GM19351 (cell line): ENCODE measurements around the gene ZFP36.
"Not testable (repeated sequence)": the region's sequence is repeated elsewhere in the genome, so short reads cannot be mapped to it uniquely, and the experiment has no call there.

ENCODE experiments used
- ATAC-seq: cut with Tn5 transposase; IDR thresholded peaks from one replicate; pipeline ENCODE4 v1.9.1; 2021; ENCODE audit warnings: mild to moderate bottlenecking, moderate library complexity; ENCODE audit not compliant: unreplicated experiment

The ZFP36 gene, protein sequence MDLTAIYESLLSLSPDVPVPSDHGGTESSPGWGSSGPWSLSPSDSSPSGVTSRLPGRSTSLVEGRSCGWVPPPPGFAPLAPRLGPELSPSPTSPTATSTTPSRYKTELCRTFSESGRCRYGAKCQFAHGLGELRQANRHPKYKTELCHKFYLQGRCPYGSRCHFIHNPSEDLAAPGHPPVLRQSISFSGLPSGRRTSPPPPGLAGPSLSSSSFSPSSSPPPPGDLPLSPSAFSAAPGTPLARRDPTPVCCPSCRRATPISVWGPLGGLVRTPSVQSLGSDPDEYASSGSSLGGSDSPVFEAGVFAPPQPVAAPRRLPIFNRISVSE

GRCh38 chr19:39406656-39407409, at the start of gene ZFP36:
Gene ZFP36 (plus strand): TSS chr19:39406847. CDS start chr19:39406905, 58 bp downstream.
- no peak for ATAC-seq

DNA sequence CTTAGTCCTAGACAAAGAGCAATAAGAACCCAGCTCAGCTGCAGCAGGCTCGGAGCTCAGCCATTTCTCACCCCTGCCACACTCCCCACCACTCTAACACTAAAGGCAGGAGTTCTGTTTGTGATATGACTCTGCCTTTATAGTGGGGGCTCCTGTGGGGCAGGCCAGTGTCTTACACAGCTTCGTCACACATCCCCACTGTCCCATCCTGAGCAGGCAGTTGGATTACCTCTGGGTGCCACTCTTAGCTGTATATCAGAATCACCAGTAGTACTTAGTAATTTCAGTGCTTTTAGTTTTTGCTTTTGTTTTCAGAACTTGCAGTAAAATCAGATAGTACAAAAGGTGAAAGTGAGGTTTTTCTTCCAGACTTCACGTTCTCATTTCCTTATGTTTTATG, 47.6 kb upstream of the ZFP36 start:
- no peak for ATAC-seq

DNA sequence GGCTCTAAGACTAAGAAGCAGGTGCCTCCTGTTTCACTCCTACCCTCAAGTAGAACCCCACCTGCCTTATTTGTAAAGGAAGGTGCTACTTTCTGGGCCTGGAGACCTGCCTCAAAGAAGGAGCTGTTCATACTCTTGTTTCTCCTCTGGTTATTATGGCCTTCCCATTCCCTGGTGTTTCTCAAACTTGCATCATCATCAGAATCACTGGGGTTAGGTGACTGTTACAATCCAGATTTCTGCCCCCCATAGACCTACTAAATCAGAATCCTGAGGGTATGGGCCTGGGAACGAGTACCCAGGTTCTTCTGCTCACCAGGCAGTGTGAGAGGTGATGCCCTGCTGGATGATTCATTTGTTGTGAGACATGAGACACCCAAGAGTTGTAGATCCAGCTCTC, 46.0 kb upstream of the ZFP36 start:
- ATAC-seq: no peak

DNA sequence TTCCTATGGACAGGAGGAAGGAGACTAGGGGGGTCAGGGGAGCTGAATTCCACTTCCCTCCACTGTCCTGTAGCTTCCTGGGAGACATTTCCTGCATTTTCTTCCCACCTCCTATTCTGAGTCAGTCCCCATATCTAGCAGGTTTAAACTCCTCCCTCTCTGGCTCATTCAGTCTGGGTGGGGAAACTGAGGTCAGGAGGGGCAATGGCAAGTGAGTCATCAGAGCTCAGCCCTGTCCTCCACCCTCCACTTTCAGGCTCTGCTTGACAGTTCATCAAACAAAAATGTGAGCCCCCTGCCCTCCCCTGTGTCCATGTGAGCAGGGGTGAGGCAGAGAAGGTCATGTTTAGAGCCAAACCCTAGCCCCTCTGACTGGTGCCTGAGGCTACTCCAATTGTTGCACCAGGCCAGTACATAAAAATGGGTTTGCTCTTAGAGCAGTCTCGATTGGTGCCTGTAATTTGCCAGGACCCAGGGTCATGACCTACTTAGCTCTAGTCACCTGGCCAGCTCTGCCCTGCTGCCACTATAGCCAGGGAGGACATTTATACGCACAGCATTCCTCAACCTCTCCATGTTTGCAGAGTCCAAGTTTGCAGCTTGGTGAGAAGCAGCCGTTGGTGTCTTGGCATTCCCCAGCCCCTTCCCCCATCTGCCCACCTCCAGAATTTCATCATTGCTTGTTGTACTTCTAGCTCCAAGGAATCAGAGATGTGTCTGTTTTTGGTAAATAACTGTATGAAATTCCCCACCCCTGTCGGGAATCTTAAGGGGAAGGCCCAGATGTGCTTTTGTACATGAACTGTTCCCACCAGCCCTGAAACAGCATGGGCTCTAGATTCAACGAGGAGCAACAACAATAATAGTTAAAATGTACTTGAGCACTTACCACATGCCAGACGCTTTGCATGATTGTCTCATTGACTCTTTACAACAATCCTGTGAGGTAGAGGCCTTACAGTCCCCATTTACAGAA, 43.7 kb upstream of the ZFP36 start:
- no peak for ATAC-seq

DNA sequence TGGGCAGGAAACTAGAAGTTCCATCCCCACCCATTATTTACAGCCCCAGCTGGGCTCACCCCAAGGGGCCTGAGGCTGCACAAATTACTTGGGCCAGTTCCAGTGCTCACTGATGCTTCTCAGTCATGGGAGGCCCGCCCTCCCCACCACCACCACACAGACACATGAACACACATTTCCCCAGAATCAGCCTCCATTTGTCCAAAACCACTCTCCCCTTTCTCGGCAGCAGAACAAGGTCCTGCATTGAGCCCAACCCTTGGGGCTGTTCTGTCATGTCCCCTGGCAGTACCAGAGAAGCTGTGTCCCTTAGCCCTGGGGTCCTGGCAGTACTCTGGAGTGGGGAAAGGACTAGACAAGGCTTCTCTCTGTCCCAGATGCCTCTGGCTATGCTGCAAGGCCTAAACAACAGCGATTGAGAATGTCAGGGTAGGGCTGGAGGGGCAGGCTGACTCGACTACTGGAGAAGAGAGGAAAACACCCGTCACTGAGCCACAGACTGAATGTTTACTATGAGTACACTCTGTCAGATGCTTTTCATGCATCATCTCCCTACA, 42.7 kb upstream of the ZFP36 start:
- ATAC-seq: no peak

DNA sequence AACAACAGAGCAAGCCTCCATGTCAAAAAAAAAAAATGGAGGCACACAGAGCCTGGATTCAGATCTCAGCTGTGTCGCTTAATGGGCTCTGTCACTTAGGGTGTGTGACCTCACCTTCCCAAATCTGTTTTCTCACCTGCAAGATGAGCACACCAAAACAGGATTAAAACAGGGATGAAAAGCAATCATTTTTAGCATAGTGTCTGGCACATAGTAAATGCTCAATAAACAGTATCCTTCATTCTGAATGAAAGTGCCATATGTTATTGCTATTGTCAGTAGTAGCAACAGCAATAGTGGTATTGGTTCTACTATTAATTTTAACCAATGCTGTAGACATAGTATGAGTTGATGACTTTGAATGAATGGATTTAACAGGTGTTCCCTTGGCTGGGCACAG, 41.1 kb upstream of the ZFP36 start:
- no peak for ATAC-seq

DNA sequence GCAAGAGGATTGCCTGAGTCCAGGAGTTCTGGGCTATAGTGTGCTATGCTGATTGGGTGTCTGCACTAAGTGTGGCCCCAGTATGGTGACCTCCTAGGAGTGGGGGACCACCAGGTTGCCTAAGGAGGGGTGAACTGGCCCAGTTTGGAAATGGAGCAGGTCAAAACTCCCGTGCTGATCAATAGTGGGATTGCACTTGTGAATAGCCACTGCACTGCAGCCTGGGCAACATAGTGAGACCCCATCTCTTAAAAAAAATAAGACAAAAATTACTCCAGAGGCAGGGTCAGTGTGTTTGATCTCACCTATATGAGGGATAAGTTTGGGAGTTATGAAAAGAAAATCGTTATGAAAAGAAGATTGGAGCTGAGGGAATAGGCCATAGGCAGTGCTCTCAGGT, 37.4 kb upstream of the ZFP36 start:
- no peak for ATAC-seq

DNA sequence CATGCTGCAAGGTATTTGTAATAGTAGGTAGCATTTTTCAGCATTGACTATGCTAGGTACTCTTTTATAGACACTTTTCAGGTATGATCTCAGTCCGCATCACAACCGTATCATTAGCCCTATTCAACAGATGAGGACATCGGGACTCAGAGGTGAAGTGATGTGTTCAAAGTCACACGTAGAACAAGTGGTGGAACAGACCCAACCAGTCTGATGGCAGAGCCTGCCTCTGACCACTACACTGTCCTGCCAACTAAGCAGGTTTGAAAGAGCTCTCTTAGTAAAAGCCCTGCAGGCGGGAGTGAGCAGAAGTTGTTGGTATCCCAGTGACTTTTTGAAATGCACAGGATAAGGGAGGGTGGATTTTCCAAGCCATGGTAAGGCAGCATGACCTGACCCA, 35.9 kb upstream of the ZFP36 start:
- ATAC-seq: no peak

- ATAC-seq: no peak
Observed at GRCh38 chr19:39372047-39372802, 34.4 kb upstream of the ZFP36 start.

DNA sequence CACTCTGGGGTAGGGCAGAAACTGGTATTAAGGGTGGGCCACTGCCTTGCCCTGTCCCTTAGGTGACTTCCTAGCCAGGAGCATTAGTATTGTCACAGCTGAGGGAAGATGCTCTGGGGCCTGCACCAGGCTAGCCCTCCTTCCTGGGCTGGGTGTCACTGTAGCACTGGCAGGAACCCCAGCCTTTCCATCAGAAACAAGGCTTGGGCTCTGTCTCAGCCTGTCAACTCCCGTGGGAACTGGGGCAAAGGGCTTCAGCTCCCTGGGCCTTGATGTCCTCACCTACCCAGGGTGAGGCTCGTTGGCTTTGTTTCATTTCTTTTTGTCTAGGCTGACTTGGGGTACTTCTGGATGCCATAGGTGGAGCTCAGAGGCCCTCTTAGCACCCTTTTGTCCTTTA, 33.7 kb upstream of the ZFP36 start:
- no peak for ATAC-seq

DNA sequence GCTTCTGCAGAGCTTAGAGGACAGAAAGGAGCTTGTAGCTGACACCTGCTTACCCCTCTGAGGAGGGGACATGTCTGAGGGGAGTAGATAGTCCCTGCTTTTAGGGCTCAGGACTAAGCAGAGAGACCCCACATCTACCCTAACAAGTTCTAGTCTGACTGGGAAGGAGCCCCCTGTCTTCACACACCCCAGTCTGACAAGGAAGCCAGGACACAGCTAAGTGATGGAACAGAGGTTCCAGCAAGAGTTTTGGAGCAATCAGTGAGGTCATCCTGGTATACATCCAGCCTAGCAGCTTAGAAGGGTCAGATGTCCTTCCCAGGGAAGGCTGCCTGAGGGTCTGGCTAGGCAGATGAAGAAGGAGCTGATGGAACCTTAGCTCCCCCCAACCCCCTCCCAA, 30.7 kb upstream of the ZFP36 start:
- ATAC-seq: no peak

DNA sequence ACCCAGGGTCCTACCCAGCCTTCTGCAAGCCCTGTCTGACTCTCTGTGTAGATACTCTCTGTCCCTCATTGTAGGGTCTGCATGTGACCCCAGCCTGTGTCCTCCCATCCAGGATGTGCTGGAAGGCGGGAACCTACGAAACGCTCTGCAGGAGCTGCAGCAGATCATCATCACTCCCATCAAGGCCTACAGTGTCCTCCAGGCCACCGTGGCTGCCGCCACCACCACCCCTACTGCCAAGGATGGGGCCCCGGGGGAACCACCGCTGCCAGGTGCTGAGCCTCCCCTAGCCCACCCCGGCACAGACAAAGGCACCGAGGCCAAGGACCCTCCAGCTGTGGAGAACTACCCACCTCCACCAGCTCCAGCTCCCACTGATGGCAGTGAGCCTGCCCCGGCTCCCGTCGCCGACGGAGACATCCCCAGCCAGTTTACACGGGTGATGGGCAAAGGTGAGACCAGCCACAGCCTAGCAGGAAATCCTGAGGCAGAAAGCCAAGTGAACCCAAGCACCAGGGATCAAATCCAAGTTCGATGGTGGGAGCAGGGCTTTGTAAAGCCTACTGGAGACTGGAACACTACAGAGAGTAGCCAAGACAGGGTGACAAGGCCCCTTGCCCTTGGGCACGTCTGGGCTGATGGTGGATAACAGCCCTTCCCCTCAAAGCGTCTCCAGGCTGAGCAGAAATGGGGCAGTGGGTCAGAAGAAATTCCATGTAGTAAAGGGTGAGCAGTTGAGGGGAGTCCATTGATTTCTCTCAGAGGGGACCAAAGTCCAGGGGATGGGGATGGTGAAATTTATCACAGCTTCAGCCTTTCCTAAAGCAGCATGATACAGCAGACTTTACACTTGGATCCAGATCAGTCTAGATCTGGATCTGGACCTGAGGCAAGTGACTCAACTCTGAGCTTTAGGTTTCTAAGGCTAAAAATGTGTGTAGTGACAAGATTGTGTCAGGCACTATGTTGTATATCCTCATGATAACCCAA, 29.0 kb upstream of the ZFP36 start:
- no peak for ATAC-seq

- not testable (repeated sequence) for ATAC-seq
Observed at GRCh38 chr19:39379366-39379765, 27.3 kb upstream of the ZFP36 start.

DNA sequence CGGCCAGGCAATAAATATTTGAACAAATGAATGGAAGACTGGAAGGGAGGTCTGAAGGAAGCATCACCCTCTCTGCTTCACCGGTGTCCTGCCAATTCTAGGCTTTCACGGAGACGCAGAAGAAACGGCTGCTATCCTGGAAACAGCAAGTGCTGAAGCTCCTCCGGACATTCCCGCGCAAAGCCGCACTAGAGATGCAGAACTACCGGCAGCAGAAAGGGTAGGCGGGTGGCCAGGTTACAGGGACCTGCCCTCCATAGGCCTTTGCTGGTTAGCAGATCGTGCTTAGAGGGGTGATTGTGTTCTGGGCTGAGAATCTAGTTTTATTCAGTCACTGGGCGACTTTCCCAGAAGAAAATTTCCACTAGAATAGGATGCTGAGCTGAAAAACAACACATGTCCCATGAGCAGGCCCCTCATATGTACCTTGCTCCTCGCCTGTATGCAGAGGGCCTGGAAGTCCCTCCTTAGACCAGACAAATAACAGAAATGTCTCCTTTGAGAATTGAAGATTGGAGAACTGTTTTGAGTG, 26.7 kb upstream of the ZFP36 start:
- ATAC-seq: no peak

GRCh38 chr19:39380521-39381502, 25.8 kb upstream of the ZFP36 start:
- no peak for ATAC-seq

DNA sequence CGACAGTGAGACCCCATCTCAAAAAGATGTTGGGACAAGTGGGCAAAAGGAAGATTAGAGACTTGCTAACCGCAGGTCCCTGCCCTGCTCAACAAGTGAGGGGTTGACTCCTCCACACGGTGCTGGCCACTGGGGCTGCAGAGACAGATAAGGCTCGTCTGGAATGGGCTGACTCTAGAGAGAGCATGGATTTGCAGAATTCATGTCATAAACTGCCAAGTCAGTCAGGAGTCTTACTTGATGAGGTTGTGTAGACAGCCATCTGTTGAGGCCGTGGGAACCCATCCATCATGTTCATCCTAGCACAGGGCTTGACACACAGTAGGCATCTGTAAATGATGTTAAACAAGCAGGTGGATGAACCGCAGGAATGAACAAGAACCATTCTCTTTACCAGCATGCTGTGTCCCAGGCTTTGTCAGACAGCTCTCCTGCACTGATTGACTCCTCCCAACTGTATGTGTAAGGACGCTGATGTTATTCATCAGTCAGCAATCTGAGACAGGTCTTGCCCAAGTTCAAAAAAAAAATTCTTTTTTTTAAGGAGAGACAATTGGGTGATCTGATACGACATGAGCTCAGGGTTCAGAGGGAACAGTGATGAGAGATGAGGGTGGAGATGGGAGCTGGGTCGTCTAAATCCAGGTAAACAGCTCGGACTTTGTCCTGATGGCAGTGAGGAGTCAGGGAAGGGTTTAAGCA, 24.6 kb upstream of the ZFP36 start:
- no peak for ATAC-seq
